Keratinocyte (primary cell): Measurements from ENCODE around the gene TENT5A. TPM values are rescaled to one million over a fixed set of nuclear protein-coding genes. Genes with fewer than 3 reads are reported as not detected.

Experiments
- DNase-seq: peaks from one replicate; pipeline ENCODE4 v3.0.0-alpha.2; 2011; ENCODE audit warnings: low read depth, missing footprints, low spot score
- FAIRE-seq: peaks from 2 replicates; lab custom pipeline; 2011; peaks lifted over from hg19 to GRCh38; lab: Jason Lieb, UNC
- H2AFZ ChIP-seq: 2 replicates; pipeline ENCODE4 v1.6.0; 2012; ENCODE audit warnings: low read length, control low read depth, inconsistent platforms; ENCODE audit not compliant: control insufficient read depth
- H3K27ac ChIP-seq: 2 replicates; pipeline ENCODE4 v1.5.1; 2011; ENCODE audit warnings: low read length; ENCODE audit not compliant: control insufficient read depth, insufficient read depth
- H3K27me3 ChIP-seq: 3 replicates; pipeline ENCODE4 v1.6.0; 2011; ENCODE audit warnings: low read length; ENCODE audit not compliant: control insufficient read depth, insufficient read depth; ENCODE audit errors: extremely low read depth
- H3K36me3 ChIP-seq, 2 experiments: 2 replicates in 1 of 2; 3 replicates in 1 of 2; pipeline ENCODE4 v1.5.1; 2011; ENCODE audit warnings: low read length in 2 of 2, mild to moderate bottlenecking in 1 of 2; ENCODE audit not compliant: control insufficient read depth in 2 of 2, insufficient read depth in 2 of 2; ENCODE audit errors: extremely low read depth in 1 of 2
- H3K4me1 ChIP-seq: 3 replicates; pipeline ENCODE4 v1.5.1; 2011; ENCODE audit warnings: low read length; ENCODE audit not compliant: control insufficient read depth, insufficient read depth; ENCODE audit errors: extremely low read depth
- H3K4me2 ChIP-seq: 3 replicates; pipeline ENCODE4 v1.6.0; 2011; ENCODE audit warnings: low read depth, low read length; ENCODE audit not compliant: control insufficient read depth, insufficient read depth; ENCODE audit errors: extremely low read depth
- H3K4me3 ChIP-seq, 3 experiments: fragments of 200-600 bp in 1 of 3; sonication (generic) in 1 of 3; 2 replicates in 2 of 3; 3 replicates in 1 of 3; pipeline ENCODE4 v1.5.1; 2011 to 2016; ENCODE audit warnings: low read length in 3 of 3, mild to moderate bottlenecking in 3 of 3, control low read depth in 2 of 3, inconsistent platforms in 1 of 3, low read depth in 1 of 3, mixed read lengths in 1 of 3, mixed run types in 1 of 3, moderate library complexity in 1 of 3; ENCODE audit not compliant: control insufficient read depth in 2 of 3, insufficient read depth in 2 of 3; ENCODE audit errors: extremely low read depth in 1 of 3
- H3K79me2 ChIP-seq: 2 replicates; pipeline ENCODE4 v1.6.0; 2012; ENCODE audit warnings: low read length; ENCODE audit not compliant: control insufficient read depth, insufficient read depth
- H3K9ac ChIP-seq: 3 replicates; pipeline ENCODE4 v1.6.0; 2011; ENCODE audit warnings: low read length; ENCODE audit not compliant: control insufficient read depth, insufficient read depth; ENCODE audit errors: extremely low read depth
- H3K9me1 ChIP-seq: 3 replicates; pipeline ENCODE4 v1.6.0; 2011; ENCODE audit warnings: low read length; ENCODE audit not compliant: control insufficient read depth, insufficient read depth; ENCODE audit errors: extremely low read depth
- H3K9me3 ChIP-seq: 2 replicates; pipeline ENCODE4 v1.5.1; 2012; ENCODE audit warnings: low read depth, low read length; ENCODE audit not compliant: control insufficient read depth
- H4K20me1 ChIP-seq: 3 replicates; pipeline ENCODE4 v1.6.0; 2011; ENCODE audit warnings: low read length; ENCODE audit not compliant: control insufficient read depth, insufficient read depth; ENCODE audit errors: extremely low read depth
- CTCF ChIP-seq, 3 experiments: IDR thresholded peaks in 1 of 3; conservative IDR thresholded peaks in 1 of 3; optimal IDR thresholded peaks in 1 of 3; 2 replicates in 2 of 3; 3 replicates in 1 of 3; pipeline versions ENCODE3 to v1.5.1; 2011; ENCODE audit warnings: low read length in 3 of 3, mild to moderate bottlenecking in 3 of 3, moderate library complexity in 2 of 3, control low read depth in 1 of 3, inconsistent platforms in 1 of 3; ENCODE audit not compliant: insufficient read depth in 2 of 3; ENCODE audit errors: extremely low read depth in 1 of 3
- EZH2 ChIP-seq: IDR thresholded peaks from one replicate; pipeline ENCODE4 v1.6.1; 2012; ENCODE audit warnings: inconsistent platforms, mild to moderate bottlenecking, low read length, moderate library complexity
- dilution Hi-C: fragments of 300-500 bp; cut with MboI; formaldehyde crosslinking; loops from one replicate; pipeline ENCODE4 v1.7.0; 2020; ENCODE audit warnings: low sequenced_read_pairs; ENCODE audit not compliant: extremely low pct_ligation_motif_present
- polyA plus RNA-seq, 5 experiments: library from polyadenylated mRNA; depleted of rRNA in 3 of 5; stranded (reverse) in 3 of 5; stranded (forward) in 1 of 5; unstranded in 1 of 5; fragments of >200 nt; gene quantifications; 1 replicate in 1 of 5; 2 replicates in 3 of 5; 3 replicates in 1 of 5; pipeline versions ENCODE4 v1.2.1 to v1.2.3, GENCODE V29; 2011 to 2012; ENCODE audit warnings: missing spikeins in 2 of 5, low read depth in 1 of 5, low replicate concordance in 1 of 5

TENT5A gene
- polyA plus RNA-seq, 1 donor (not counting 4 experiments of a cell fraction or from before 2014, with no cell fraction given), result 1.6 TPM

GRCh38 chr6:81714684-81715083 lies 37.8 kb downstream of the TENT5A start:
- H3K9me1 ChIP-seq, result no peaks in the 10 kb centered on the region
- FAIRE-seq (no peak), DNase-seq (no peak)
- no peak overlapping the region for H2AFZ ChIP-seq
- H3K4me2 ChIP-seq, result no peak overlapping the region
- no peaks in the 10 kb centered on the region for H3K9me3 ChIP-seq
- no peak overlapping the region for H3K27ac ChIP-seq
- H4K20me1 ChIP-seq, result no peaks in the 10 kb centered on the region
- no peaks in the 10 kb centered on the region for H3K79me2 ChIP-seq
- H3K4me3 ChIP-seq, result no peak overlapping the region
- H3K9ac ChIP-seq, result no peak overlapping the region
- no peaks in the 10 kb centered on the region for H3K4me1 ChIP-seq
- H3K36me3 ChIP-seq, result no peaks in the 10 kb centered on the region
- H3K27me3 ChIP-seq, result no peaks in the 10 kb centered on the region
- TF ChIP-seq CTCF (optimal IDR thresholded peaks at IDR 0.05 in 1 of 3, IDR thresholded peaks at IDR 0.05 in 1 of 3, conservative IDR thresholded peaks at IDR 0.05 in 1 of 3; ENCODE audit: extremely low read depth in 1 of 3, insufficient read depth in 2 of 3, low read length in 3 of 3), result no peak
- no peak for TF ChIP-seq EZH2
- dilution Hi-C loops, result no loop called here

- FAIRE-seq (no peak), DNase-seq (no peak)
- no peak overlapping the region for H3K4me3 ChIP-seq
- H3K27me3 ChIP-seq, result no peaks in the 10 kb centered on the region
- no peaks in the 10 kb centered on the region for H3K9me1 ChIP-seq
- H3K36me3 ChIP-seq, result no peaks in the 10 kb centered on the region
- dilution Hi-C loops, result no loop called here
- no peak overlapping the region for H3K9ac ChIP-seq
- H3K79me2 ChIP-seq, result no peaks in the 10 kb centered on the region
- H3K27ac ChIP-seq, result no peak overlapping the region
- no peaks in the 10 kb centered on the region for H3K9me3 ChIP-seq
- no peaks in the 10 kb centered on the region for H3K4me1 ChIP-seq
- TF ChIP-seq EZH2 (no peak), CTCF (optimal IDR thresholded peaks at IDR 0.05 in 1 of 3, IDR thresholded peaks at IDR 0.05 in 1 of 3, conservative IDR thresholded peaks at IDR 0.05 in 1 of 3; ENCODE audit: extremely low read depth in 1 of 3, insufficient read depth in 2 of 3, low read length in 3 of 3) (no peak)
- no peak overlapping the region for H3K4me2 ChIP-seq
- H2AFZ ChIP-seq, result no peak overlapping the region
- no peaks in the 10 kb centered on the region for H4K20me1 ChIP-seq
Observed at GRCh38 chr6:81713205-81713604, 39.3 kb downstream of the TENT5A start.
